Ovary (tissue), 9 donors: Measurements from ENCODE around the gene BOLL. TPM values are rescaled to one million over a fixed set of nuclear protein-coding genes. Genes with fewer than 3 reads are reported as not detected.

Source experiments
- DNase-seq, 5 donors: peaks; one replicate each; pipeline ENCODE4 v3.0.0-alpha.2; 2019 to 2020
- H3K27ac ChIP-seq, 2 donors: fragments of 200-600 bp; one replicate each; pipeline versions ENCODE4 v1.5.1 to v1.8.0; 2019 to 2022
- H3K27me3 ChIP-seq: fragments of 200-600 bp; one replicate; pipeline ENCODE4 v1.8.0; 2022
- H3K36me3 ChIP-seq: fragments of 200-600 bp; sonication (generic); one replicate; pipeline ENCODE4 v1.5.1; 2019
- H3K4me1 ChIP-seq: one replicate; pipeline ENCODE4 v1.8.1; 2013; ENCODE audit warnings: mild to moderate bottlenecking, moderate library complexity; ENCODE audit not compliant: insufficient read depth
- H3K4me3 ChIP-seq: fragments of 200-600 bp; sonication (generic); one replicate; pipeline ENCODE4 v1.5.1; 2017
- H3K9me3 ChIP-seq, 2 donors: fragments of 200-600 bp in 1 of 2; sonication (generic) in 1 of 2; one replicate each; pipeline versions ENCODE4 v1.5.1 to v1.8.1; 2013 to 2019; ENCODE audit warnings: mild to moderate bottlenecking in 1 of 2, moderate library complexity in 1 of 2
- CTCF ChIP-seq, 3 donors: fragments of 450-650 bp in 2 of 3; fragments of 200-600 bp in 1 of 3; IDR thresholded peaks; one replicate each; pipeline versions ENCODE4 v1.5.1 to v1.8.0; 2016 to 2022; ENCODE audit warnings: antibody characterized with exemption in 3 of 3, mild to moderate bottlenecking in 1 of 3
- EP300 ChIP-seq: sonication (generic); formaldehyde crosslinking; IDR thresholded peaks from one replicate; pipeline ENCODE4 v1.6.1; 2017; ENCODE audit warnings: antibody characterized with exemption
- POLR2A ChIP-seq: fragments of 450-650 bp; IDR thresholded peaks from one replicate; pipeline ENCODE4 v1.6.1; 2017; ENCODE audit warnings: antibody characterized with exemption, mild to moderate bottlenecking, moderate library complexity
- WGBS, 3 donors: extraction: QIAGEN DNeasy Blood & Tissue Kit in 1 of 3; methylation state at CpG; one replicate each; pipeline versions ENCODE4 v1.1.5 to v1.1.7; 2013 to 2017; 5-methylcytosine and 5-hydroxymethylcytosine counted together
- intact Hi-C, 4 donors: fragments of 100-400 bp; cut with DNase I; formaldehyde crosslinking; loops; one replicate each; pipeline versions ENCODE4 v1.11.0 to v1.15.1; 2022 to 2023
- polyA plus RNA-seq, 2 donors: library from polyadenylated mRNA; stranded (reverse); fragments of 200-250 nt in 1 of 2; fragments of 350-450 nt in 1 of 2; fragmentation: Illumina TruSeq in 1 of 2; extraction: RNeasy Lipid Tissue Mini Kit (QIAGEN cat#74804) in 1 of 2; gene quantifications; one replicate each; pipeline ENCODE4 v1.2.3, GENCODE V29; 2013 to 2014
- total RNA-seq, 7 donors: library from RNA; depleted of rRNA in 2 of 7; stranded (reverse); fragments of >200 nt in 2 of 7; fragmentation: NEBNext Ultra II Directional in 3 of 7; extraction: Animal tissue kit (Norgen Biotek cat#: 25700) in 3 of 7; gene quantifications; one replicate each; pipeline versions ENCODE4 v1.1.0 to v1.2.4, GENCODE V29; 2016 to 2023
- donor health status: DM: no; HTN: no; CAD: no; lungs with moderate emphysema.
- donor health status: DM: no; HTN: no; CAD: no.
- donor health status: Bipolar disorder and iron deficiency.
- donor health status: DM: yes; HTN: yes; CAD: no.
- donor health status: DM: no; HTN: no; CAD: no.
- donor health status: DM: yes; HTN: yes; CAD: no.

Gene BOLL
- total and polyA plus RNA-seq, 9 donors, result not detected

- intact Hi-C loops, result loop anchor here in 3 of 4 donors (5.0 to 10.0 kb wide), 4 partner anchors 327 to 497 kb away; no protein-coding TSS in a partner anchor
- Histone ChIP-seq H3K9me3 (no peaks in the 10 kb centered on the region), H3K36me3 (no peaks in the 10 kb centered on the region), H3K27ac (no peak overlapping the region), H3K27me3 (no peaks in the 10 kb centered on the region), H3K4me1 (no peaks in the 10 kb centered on the region), H3K4me3 (no peak overlapping the region)
- 83 to 95% (median 89%) methylated on average over 2 of the region's 2 CpGs for WGBS, 3 donors
- no peak for DNase-seq
- TF ChIP-seq POLR2A, result no peak
- TF ChIP-seq EP300, result no peak
- TF ChIP-seq CTCF (IDR thresholded peaks at IDR 0.05), result no peak
These were observed 15.0 kb upstream of the BOLL start for GRCh38 chr2:197800091-197800490.

- intact Hi-C loops, result no loop called here
- Histone ChIP-seq H3K36me3 (no peaks in the 10 kb centered on the region), H3K4me3 (no peak overlapping the region), H3K9me3 (no peaks in the 10 kb centered on the region), H3K27ac (no peak overlapping the region), H3K4me1 (no peaks in the 10 kb centered on the region), H3K27me3 (no peaks in the 10 kb centered on the region)
- 15 to 48% (median 28%) methylated on average over 3 of the region's 3 CpGs for WGBS, 3 donors
- no peak for TF ChIP-seq EP300
- no peak for TF ChIP-seq POLR2A
- no peak for TF ChIP-seq CTCF (IDR thresholded peaks at IDR 0.05)
- no peak for DNase-seq
These were observed 13.9 kb upstream of the BOLL start for GRCh38 chr2:197799068-197799467.

- WGBS, 3 donors, result 71 to 81% (median 72%) methylated on average over 4 of the region's 4 CpGs
- H3K4me3 ChIP-seq, result no peak overlapping the region
- no peaks in the 10 kb centered on the region for H3K4me1 ChIP-seq
- H3K27me3 ChIP-seq, result no peaks in the 10 kb centered on the region
- no peaks in the 10 kb centered on the region for H3K9me3 ChIP-seq
- DNase-seq, result no peak
- H3K36me3 ChIP-seq, result no peaks in the 10 kb centered on the region
- intact Hi-C loops, result no loop called here
- TF ChIP-seq EP300 (no peak), CTCF (IDR thresholded peaks at IDR 0.05) (no peak), POLR2A (no peak)
- no peak overlapping the region for H3K27ac ChIP-seq
These were observed 13.1 kb upstream of the BOLL start for GRCh38 chr2:197798187-197798586.

- TF ChIP-seq CTCF (IDR thresholded peaks at IDR 0.05) (no peak), POLR2A (no peak), EP300 (no peak)
- no peaks in the 10 kb centered on the region for H3K4me1 ChIP-seq
- H3K36me3 ChIP-seq, result no peaks in the 10 kb centered on the region
- no peak for DNase-seq
- no peak overlapping the region for H3K4me3 ChIP-seq
- intact Hi-C loops, result no loop called here
- no peak overlapping the region for H3K27ac ChIP-seq
- no peaks in the 10 kb centered on the region for H3K9me3 ChIP-seq
- no peaks in the 10 kb centered on the region for H3K27me3 ChIP-seq
These were observed 10.2 kb upstream of the BOLL start for GRCh38 chr2:197795277-197795676.

GRCh38 chr2:197793456-197793855, 8.3 kb upstream of the BOLL start:
- Histone ChIP-seq H3K9me3 (no peaks in the 10 kb centered on the region), H3K36me3 (no peaks in the 10 kb centered on the region), H3K27me3 (no peaks in the 10 kb centered on the region), H3K4me3 (no peak overlapping the region), H3K27ac (no peak overlapping the region), H3K4me1 (no peaks in the 10 kb centered on the region)
- TF ChIP-seq CTCF (IDR thresholded peaks at IDR 0.05), result no peak
- no peak for TF ChIP-seq EP300
- intact Hi-C loops, result no loop called here
- no peak for DNase-seq
- 59 to 86% (median 73%) methylated on average over 1 of the region's 1 CpG for WGBS, 3 donors
